Astrocyte (in vitro differentiated cells and primary cell): ENCODE results near the gene IL19.

Experiments
- EZH2 ChIP-seq: IDR thresholded peaks from 2 replicates; pipeline ENCODE4 v1.6.1; 2012; ENCODE audit warnings: mild to moderate bottlenecking, low read length, inconsistent platforms; ENCODE audit not compliant: insufficient read depth
- TF ChIP-seq, protein P1 (sequence below): IDR thresholded peaks from 2 replicates; pipeline ENCODE4 v1.5.1; 2011; ENCODE audit warnings: low read depth, mild to moderate bottlenecking, inconsistent platforms, low read length, moderate library complexity; ENCODE audit not compliant: insufficient read depth

DNA sequence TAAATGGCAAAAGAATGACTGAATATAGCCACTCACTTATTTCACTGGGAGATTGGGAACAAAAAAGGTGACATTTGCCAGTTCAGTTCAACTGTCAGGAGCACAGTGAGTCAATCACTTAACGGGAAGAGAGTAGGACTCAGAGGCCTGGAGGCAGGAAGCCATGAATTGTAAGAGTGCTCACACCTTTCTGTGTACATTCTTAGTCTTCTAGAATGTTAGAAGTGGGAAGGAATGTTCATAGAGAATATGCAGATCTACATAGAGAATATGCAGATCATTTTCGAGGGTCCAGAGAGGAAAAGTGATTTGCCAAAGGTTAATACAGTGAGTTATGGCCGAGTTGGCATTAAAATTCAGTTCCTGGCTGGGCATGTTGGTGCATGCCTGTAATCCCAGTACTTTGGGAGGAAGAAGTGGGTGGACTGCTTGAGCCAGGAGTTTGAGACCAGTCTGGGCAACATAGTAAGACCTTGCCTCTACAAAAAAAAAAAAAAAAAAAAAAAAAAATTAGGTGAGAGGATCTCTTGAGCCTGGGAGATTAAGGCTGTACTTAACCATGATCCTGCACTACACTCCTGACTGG is 103.1 kb downstream of the IL19 start:
- TF ChIP-seq, protein P1, sequence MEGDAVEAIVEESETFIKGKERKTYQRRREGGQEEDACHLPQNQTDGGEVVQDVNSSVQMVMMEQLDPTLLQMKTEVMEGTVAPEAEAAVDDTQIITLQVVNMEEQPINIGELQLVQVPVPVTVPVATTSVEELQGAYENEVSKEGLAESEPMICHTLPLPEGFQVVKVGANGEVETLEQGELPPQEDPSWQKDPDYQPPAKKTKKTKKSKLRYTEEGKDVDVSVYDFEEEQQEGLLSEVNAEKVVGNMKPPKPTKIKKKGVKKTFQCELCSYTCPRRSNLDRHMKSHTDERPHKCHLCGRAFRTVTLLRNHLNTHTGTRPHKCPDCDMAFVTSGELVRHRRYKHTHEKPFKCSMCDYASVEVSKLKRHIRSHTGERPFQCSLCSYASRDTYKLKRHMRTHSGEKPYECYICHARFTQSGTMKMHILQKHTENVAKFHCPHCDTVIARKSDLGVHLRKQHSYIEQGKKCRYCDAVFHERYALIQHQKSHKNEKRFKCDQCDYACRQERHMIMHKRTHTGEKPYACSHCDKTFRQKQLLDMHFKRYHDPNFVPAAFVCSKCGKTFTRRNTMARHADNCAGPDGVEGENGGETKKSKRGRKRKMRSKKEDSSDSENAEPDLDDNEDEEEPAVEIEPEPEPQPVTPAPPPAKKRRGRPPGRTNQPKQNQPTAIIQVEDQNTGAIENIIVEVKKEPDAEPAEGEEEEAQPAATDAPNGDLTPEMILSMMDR, result no peak
- TF ChIP-seq EZH2, result no peak
